GOT3 (cell line): ENCODE data around the gene AVP.

Experiments
- DNase-seq: peaks from one replicate; lab custom pipeline; 2025; ENCODE audit warnings: mixed read lengths; lab: John Stamatoyannopoulos, UW

Gene AVP

DNA sequence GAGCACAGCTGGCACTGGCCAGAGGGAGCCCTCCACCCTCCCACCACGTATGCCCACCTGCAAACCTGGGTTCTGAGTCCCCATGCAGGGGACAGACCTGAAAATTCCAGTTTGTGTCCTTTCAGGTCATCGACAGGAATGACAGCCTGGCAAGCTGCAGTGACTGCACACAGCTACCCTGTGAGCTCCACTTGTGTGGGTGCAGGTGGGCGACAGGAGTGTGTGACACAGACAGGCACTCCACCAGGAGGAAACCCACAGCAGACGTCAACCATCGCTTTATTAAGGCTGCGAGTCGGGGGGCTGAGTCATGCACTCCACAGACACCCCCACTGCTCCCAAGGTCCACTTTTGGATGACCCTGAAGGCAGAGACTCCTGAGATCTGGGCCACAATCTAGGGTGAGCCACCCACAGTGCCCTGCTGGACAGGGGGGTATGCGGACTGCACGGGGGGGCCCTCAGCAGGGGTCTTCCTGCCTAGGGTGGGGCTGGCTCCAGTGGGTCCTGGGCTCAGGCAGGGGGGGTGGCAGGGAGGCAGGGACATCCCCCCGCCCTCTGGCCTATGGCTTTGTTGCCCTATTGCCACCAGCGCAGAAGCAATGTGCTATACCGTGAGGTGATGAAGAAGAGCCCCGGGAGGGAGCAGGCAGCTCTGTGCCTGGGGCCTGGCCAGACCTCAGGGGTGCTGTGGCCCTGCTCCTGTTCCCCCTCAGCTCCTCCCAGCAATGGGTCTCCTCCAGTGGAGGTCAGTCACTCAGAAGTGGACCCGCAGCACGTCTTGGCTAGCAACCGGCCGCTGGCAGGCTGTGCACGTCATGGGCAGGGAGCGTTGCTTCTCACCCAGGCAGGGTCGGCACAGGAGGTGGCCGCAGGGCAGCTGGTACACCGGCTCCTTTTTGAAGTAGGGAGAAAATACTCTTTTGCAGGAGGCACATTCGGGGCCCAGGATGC lies 25.1 kb upstream of the AVP start:
- no peak for DNase-seq

DNA sequence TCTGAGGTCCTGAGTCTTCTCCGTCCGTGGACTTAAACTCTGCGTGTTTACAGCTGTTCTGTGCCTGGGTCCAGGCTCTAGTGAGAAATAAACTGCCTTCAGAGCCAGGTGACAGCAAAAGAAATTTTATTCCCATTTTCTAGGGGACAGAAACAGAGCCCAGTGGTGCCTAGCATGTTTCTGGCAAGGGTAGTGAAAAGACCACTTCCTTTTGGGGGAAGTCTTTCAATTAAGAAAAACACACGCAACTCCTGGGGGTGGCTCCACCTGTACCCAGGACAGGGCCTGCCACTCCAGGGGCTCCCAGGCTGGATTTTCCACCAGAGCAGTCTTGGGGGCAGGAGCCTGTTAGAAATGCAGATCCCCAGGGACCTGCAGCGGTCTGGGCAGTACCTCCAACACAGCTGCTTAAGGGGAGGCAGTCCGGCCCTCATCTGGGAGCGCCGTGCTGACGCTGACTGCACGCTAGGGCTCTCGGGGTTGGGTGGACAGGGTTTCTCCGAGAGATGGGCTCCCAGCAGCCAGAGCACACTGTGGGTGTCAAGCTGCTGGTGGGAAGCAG lies 23.0 kb upstream of the AVP start:
- DNase-seq = no peak

DNA sequence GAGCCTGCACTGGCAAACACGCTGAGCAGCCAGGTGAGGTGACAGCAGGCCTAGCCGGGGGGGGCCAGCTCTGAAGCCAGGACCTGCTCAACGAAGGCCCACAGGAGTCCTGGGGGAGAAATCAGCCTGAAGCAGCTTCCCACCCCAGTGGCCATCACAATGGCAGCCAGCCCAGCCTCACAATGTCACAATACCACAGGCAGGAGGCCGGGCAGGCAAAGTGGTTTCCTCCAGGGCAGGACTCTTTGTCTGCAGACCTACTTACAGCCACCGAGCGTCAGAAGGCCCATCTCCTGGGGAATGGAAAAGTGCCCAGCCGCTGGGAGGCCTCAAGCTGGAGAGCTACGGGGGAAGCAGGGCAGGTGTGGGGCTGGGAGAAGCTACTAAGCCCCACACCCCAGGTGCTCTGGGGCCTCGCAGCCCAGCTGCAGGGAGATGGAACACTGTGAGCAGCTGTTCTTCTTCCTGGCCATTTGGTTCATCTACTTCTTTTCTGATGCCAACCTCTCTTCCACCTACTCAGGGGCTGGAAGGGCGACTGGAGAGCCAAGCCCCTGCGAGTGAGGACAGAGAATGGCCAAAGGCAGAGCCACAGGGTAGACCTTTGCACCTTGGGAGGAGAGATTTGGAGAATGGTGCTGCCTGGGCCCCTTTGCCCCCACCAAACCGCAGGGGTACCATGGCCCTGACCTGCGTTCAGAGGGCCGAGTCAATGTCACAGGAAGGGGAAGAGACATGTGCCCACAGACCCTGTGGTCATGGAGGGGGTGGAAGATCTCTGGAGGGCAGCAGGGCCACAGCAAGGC lies 22.3 kb upstream of the AVP start:
- no peak for DNase-seq

DNA sequence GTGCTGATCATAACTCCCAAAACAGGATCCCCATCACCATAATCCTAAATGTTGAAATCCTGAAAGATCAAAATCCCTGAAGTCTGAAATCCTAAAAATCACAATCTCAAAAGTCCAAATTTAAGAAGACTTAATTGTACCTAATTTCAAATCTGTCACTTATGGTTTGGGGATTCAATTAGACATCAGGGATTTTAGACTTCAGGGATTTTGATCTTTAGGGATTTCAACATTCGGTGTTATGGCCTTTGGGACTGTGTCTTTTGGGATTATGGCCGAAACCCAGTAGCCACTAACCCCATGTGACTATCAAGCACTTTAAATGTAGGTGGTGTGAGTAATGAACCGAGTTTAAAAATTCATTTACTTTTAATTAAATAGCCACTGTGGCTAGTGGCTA lies 21.7 kb upstream of the AVP start:
- no peak for DNase-seq

DNA sequence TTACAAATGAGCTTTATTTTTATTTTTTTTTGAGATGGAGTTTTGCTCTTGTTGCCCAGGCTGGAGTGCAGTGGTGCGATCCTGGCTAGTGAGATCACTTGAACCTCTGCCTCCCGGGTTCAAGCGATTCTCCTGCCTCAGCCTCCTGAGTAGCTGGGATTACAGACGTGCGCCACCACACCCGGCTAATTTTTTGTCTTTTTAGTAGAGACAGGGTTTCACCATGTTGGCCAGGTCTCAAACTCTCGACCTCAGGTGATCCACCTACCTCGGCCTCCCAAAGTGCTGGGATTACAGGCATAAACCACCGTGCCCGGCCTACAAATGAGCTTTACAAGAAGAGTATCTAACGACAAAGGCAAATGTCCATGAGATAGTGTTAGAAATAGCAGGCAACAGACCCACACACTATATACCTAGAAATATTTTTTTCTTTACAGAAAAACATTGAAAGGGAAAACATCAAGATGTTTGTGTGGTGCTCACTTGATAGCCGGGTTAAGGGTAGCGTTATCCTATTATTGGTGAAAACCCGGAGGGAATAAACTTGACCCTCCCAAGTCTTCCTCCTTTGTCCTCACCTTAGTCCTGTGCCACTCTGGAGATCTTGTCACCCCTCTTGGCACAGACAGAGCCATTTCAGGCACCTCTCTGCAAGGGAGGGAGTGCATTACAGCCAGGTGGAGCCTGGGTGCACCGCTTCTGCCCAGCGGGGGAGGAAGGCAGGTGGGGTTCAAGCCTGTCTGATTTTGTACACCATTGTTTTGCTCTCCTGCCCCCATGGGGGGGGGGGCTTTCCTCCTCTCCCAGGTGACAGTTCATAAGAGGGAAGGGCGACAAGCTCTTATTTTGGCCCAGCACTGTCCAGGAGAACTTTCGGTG lies 21.0 kb upstream of the AVP start:
- no peak for DNase-seq

DNA sequence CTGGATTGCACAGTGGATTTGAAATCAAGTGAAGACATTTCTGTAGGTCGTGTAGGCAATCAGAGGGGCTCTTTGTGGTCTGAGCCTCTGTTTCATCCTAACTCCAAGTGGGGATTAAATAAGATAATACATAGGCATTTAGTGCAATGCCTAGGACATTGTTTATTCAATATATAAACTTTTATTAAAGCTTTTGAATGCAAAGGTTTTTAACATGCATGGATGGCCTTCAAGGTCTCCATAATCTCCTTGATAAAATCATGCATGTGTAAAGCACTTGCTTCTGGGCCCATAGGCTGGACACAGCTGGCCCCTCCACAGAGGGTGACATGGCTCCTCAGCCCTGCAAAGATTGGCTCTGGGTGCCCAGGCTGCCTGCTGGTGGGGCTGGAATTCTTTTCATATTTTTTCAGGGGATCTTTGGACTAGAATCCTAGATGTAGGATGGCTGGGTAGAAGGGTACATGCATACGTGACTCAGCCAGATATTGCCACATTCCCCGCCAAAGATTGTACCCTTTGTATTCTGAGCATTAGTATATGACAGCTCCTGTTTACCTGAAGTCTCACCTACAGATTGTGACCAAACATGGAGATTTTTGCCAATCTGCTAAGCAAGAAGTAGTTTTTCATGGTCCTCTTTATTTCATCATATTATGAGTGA lies 19.0 kb upstream of the AVP start:
- no peak for DNase-seq

DNA sequence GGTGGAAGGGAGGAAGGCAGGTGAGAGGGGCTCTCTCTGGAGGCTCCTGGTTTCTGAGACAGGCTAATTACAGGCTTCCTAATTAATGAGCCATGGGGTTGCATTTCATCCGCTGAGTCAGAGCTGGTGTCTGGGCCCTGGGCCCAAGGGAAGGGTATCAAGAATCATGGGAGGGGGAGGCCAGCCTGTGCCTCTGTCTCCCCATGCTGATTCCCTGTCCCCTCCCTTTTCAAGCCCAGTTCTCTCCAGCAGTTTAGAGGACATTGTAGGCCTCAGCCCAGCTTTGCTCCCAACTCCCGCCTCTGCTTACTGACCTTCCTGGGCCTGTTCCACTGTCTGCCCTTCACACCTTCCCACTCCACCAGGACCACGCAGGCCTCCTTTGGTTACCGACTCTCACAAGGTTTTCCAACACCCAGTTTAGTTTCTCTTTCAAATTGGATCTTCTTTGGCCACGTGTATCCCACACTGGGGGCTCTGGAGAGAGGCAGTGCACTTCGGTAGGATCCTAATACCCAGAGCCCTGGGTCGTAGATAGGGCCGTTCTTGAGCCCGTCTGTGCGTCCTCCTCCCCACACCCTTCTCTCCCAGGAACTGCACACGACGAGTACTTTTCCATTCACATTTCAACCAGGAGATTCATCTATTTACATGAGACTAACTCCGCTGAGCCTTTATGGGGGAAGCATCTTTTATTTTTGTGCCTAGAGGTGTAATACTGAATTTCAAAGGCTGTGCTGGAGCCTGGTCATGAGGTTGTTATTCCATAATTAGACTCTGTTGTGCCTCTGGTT lies 18.2 kb upstream of the AVP start:
- no peak for DNase-seq

DNA sequence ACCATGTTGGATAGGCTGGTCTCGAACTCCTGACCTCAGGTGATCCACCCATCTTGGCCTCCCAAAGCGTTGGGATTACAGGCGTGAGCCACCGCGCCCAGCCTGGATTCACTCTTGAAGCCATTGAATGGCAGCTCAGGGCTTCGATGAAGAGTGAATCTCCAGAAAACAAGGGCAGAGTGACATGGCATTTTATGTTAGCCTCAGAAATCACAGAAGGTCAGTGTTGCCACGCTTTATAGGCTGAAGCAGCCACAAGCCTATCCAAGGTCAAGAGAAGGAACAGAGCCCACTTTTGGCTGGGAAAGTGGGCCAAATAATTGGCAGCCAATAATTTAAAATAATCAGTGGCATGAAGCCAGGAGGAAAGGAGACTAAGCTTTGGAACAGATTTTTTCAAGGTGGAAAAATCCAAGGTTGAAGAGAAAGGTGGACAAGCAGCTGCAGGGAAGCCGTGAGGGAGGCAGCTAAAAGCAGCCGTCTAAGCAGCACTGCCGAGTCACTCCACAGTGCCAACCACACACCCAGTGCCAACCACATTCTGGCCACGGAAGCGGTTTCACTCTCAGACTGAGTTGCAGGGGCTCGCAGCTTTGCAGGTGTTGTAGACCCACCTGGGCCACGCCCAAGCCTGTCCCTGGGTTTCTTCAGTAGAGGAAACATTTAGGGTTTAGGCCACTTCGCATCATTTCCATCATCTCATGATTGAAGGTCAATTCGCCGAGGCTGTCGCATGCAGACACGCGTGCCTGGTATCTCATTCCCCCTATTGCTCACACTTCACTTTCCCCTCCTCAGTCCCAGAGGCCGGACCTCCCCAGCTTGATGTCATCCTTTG lies 17.4 kb upstream of the AVP start:
- no peak for DNase-seq

DNA sequence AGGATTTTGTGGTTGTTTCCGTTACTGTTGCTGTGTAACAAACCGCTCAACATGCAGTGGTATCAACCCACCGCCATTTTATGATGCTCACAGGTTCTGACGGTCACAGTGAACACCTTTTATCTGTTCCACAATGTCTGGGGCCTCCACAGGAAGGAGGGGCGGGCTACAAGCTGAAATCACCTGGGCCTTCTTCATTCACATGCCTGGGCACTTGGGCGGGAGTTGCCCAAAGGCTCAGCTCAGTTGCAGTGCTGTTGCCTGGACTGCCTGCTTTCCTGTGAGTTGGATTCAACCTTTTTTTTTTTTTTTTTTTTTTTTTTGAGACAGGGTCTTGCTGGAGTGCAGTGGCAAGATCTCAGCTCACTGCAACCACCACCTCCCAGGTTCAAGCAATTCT lies 16.7 kb upstream of the AVP start:
- DNase-seq = no peak

DNA sequence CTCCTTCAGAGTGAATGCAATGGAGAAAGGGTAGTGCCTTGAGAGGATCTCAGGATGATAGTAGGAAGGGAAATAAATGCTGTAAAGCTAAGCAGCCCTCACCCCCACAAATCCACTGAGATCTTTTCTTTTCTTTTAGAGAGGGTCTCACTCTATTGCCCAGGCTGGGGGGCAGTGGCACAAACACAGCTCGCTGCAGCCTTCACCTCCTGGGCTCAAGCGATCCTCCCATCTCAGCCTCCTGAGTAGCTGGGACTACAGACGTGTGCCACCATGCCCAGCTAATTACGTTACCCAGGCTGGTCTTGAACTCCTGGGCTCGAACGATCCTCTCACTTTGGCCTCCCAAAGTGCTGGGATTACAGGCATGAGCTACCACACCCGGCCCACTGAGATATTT lies 16.0 kb upstream of the AVP start:
- no peak for DNase-seq

DNA sequence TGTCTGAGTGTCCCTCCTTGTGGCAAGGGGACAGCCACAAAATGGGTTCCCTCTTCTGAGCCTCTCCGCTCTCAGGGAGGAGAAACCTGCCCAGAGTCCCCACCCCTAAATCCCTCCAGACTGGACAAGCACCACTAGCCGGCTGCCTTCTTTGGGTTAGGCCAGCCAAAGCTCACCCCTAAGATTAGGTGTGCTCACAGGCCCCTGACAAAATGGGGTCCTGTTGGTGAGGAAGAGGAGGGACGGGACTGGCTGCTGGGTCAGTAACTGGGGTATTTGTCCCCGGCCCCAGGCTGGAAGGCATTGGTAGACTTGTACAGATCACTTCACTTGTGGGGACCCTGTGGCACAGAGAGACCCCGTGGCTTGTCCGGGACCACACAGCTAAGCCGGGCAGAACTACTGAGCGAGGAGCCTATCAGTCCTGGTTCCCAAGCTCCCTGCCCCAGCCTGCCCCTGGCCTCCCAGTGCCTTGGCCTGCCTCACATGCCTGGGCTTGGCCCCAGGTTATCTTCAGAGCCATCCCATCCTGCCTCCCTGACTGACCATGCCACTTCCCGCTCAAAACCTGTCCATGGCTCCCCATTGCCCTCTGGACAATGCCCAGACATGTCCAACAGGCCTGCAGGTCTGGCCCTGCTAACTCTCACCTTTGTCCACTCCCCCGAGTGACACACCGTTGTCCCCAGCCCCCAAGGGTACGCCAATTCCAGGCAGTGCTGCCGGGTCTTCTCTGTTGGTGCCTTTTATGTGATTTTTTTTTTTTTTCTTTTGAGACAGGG lies 10.5 kb upstream of the AVP start:
- no peak for DNase-seq

DNA sequence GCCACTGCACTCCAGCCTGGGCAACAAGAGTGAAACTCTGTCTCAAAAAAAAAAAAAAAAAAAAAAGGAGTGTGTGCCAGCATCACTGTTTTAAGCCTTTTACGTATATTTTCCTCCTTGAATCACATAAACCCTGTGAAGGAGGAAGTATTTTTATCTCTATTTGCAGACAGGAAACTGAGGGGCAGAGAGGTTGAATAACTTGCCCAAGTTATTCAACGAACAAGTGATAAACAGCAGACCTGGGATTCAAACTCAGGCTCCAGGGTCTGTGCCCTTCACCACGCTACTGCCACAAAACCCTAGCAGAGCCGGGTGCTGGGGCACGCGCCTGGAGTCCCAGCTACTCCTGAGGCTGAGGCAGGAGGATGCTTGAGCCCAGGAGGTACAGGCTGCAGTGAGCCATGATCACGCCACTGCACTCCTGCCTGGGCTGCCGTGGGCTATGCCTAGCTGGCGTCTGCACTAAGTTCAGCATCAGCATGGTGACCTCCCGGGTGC lies 9.4 kb upstream of the AVP start:
- no peak for DNase-seq

DNA sequence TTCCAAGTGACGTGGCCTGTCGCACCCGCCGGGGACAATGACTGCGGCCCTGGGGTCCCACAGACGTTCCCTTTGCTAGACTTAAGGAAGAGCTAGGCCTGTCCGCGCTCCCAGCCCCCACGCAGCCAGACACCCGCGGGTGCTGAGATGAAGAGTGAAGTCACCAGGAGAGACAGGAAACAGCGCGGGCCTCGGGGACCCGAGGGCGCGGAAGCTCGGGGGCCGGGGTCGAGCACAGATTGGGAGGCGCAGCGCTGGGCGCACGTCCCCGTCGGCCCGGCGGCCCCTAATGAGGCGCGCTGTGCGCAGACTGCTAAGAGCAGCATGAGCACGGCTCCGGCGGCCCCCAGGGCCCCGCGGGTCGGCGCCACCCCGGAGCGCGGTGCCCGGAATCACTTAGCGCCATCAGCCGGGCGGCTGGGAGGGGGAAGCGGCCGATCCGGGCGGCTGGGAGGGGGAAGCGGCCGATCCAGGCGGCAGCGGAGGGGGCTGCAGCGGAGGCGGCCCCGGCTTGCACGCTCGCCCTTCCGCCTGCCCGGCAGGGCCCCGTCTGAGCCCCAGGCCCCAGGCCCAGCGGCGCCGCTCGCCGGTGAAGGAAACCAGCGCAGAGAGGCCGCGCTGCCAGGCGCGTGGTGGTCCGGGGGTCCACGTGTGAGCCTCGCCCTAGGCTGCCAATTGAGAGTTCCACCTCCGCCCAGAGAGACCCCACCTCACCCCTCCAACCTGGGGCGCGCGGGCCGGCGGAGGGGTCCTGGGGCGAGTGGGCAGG lies 8.3 kb upstream of the AVP start:
- no peak for DNase-seq

DNA sequence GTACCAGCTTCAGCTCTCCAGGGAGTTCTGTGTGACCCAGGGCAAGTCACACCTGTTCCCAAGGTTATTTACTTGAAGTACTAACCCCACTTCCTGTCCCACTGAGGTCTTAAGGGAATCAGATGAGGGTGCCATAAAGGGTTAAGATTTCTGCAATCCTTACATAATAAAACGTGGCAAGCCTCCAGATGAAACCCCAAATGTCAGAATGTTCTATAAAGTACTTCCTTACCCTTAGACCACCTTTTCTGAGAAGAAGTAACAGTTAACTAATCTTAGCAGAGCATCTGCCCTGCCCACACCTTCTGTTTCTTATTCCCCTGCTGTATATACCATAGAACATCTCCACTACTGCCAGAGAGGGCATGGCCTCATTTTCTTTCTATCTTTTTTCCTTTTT lies 6.0 kb upstream of the AVP start:
- no peak for DNase-seq

DNA sequence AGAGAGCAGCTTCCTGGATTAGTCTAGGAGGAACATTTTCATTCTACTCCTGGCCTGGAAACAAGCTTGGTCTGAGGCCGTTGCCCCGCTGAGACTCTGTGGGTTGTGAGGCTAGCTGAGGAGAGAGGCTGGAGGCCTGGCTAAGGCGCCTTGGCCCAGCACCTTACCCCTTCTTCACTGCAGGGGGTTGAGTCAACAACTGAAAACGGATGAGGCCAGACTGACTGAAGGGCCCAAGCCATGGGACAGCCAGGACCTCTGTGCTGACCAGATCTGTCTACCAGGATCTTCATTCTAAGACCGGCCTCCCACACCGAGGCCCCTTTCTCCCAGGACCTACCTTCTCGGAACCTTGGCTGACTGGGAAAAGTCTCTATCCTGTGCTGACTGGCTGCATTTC lies 3.5 kb upstream of the AVP start:
- no peak for DNase-seq

DNA sequence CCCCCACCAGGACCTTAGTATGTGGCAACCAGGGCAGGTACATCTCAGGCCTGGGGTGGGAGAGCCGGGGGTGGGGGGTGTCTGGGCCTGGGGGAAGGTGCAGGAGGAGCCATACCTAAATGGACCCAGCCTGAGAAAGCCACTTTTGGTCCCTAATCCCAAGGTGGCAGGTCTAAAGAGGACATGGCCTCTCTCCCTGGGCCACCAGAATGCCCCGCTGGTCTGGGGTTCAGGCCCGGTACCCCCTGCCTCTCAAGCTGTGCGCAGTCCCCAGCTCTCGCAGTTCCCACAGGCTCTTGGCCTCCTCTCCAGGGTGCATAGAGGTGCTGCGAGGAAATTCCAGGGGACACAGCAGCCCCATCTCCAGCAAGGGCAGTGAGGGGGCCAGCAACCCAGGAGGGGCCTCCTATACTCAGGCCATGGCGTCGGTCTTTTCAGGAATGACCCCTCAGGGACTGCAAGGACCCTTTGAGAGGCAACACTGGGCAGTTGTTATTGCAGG lies 1.1 kb upstream of the AVP start:
- DNase-seq = no peak

DNA sequence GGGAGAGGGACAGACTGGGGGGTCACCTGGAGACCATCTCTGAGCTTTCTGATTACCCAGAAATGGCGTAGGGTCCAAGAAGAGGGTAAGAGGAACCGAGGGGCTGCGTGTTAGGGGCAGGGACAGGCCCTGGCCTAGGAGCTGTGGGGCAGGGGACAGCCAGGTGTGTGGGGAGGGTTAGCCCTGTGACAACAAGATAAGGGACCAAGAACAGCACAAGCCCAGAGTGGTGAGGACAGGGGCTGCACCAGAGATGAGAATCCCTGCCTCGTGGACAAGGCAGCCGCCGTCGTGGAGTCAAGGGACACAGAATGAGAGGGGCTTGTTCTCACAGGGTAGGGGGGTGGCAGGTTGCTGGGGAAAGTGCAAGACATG lies 449 bp upstream of the AVP start:
- no peak for DNase-seq
